Prostate gland (tissue), 2 donors: Measurements from ENCODE around the gene AADACL3.

Experiments used
- CTCF ChIP-seq, 4 experiments: fragments of 200-600 bp in 2 of 4; fragments of 450-650 bp in 2 of 4; sonication (generic) in 2 of 4; IDR thresholded peaks; 1 replicate in 3 of 4; 2 replicates in 1 of 4; pipeline ENCODE4 v1.5.1; 2016 to 2019; ENCODE audit warnings: antibody characterized with exemption in 4 of 4, mild to moderate bottlenecking in 2 of 4, moderate library complexity in 2 of 4
- POLR2A ChIP-seq: fragments of 450-650 bp; IDR thresholded peaks from one replicate; pipeline ENCODE4 v1.6.1; 2016; ENCODE audit warnings: antibody characterized with exemption, mild to moderate bottlenecking

GRCh38 chr1:12771186-12771585, 55.3 kb downstream of the AADACL3 start:
- TF ChIP-seq CTCF (IDR thresholded peaks at IDR 0.05) (no peak), POLR2A (no peak)
